ENCODE measurements around the gene CFHR1. TPM values are rescaled to one million over a fixed set of nuclear protein-coding genes. Genes with fewer than 3 reads are reported as not detected.

CFHR1 gene
- total and polyA plus RNA-seq, 8 donors = 0.17 to 0.61 (median 0.44) TPM; not detected in 5

- no peaks in the 10 kb centered on the region for H3K27me3 ChIP-seq
- FAIRE-seq (no peak), DNase-seq (no peak), ATAC-seq (no peak)
- H3K9me3 ChIP-seq = no peaks in the 10 kb centered on the region
- 61 to 68% methylated on average over 6 of the region's 6 CpGs for WGBS, 2 donors
- intact Hi-C loops (cut with DNase I) = no loop called here
- TF ChIP-seq CTCF (IDR thresholded peaks at IDR 0.05) = no peak
- H3K36me3 ChIP-seq = no peaks in the 10 kb centered on the region
- H3K27ac ChIP-seq = no peak overlapping the region
- H3K4me3 ChIP-seq = no peak overlapping the region
- H3K4me1 ChIP-seq = no peaks in the 10 kb centered on the region
Measured at GRCh38 chr1:196856053-196856452, 36.5 kb downstream of the CFHR1 start.

DNA sequence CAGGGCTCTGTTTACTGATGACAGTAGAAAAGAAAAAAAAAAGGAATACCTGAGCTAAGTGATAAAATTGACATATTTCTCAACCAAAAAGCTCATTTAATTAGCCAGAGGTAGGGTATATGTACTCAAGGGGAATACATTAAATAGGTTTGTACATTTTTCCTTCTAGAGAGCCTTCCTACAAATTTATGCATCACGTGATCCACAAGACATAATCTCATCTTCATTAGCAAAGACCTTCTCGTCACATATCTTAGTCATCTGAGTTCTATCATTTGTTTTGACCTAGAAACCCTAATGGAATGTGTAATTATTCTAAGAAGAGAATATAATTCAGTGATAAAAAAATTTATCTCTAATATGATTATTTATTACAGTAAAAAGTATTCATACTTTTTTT, 37.7 kb downstream of the CFHR1 start:
- H3K27me3 ChIP-seq = no peaks in the 10 kb centered on the region
- intact Hi-C loops (cut with DNase I) = no loop called here
- no peaks in the 10 kb centered on the region for H3K4me1 ChIP-seq
- H3K27ac ChIP-seq = no peak overlapping the region
- FAIRE-seq = no peak
- no peak for DNase-seq
- no peak for ATAC-seq
- no peak overlapping the region for H3K4me3 ChIP-seq
- H3K36me3 ChIP-seq = no peaks in the 10 kb centered on the region
- H3K9me3 ChIP-seq = no peaks in the 10 kb centered on the region
- WGBS, 2 donors = 57 to 74% methylated on average over 2 of the region's 2 CpGs
- TF ChIP-seq CTCF (IDR thresholded peaks at IDR 0.05) = no peak

GRCh38 chr1:196858811-196859210, 39.3 kb downstream of the CFHR1 start:
- no peaks in the 10 kb centered on the region for H3K9me3 ChIP-seq
- no peak for DNase-seq
- no peak overlapping the region for H3K27ac ChIP-seq
- WGBS, 2 donors = 54 to 61% methylated on average over 3 of the region's 3 CpGs
- TF ChIP-seq CTCF (IDR thresholded peaks at IDR 0.05) = no peak
- no peaks in the 10 kb centered on the region for H3K27me3 ChIP-seq
- no peak overlapping the region for H3K4me3 ChIP-seq
- intact Hi-C loops (cut with DNase I) = no loop called here
- H3K4me1 ChIP-seq = no peaks in the 10 kb centered on the region
- no peak for FAIRE-seq
- no peak for ATAC-seq
- H3K36me3 ChIP-seq = no peaks in the 10 kb centered on the region

DNA sequence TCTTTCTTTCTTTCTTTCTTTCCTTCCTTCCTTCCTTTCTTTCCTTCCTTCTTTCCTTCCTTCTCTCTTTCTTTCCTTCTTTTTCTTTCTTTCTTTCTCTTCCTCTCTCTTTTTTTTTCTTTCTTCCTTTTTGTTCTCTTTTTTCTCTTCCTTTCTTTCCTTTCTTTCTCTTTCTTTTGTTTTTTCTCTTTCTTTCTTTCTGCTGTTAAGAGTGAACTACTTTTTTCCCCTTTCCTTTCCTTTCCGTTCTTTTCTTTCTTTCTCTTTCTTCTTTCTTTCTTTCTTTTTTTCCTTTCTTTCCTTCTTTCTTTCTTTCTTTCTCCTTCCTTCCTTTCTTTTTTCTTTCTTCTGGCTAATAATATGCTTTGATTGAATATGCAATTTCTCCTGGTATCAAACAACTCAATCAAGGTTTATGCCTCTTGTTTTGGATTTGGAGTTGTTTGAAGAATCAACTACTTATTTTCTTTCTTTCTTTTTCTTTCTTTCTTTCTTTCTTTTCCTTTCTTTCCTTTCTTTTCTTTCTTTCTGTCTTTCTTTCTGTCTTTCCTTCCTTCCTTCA, 40.9 kb downstream of the CFHR1 start:
- Histone ChIP-seq H3K9me3 (no peaks in the 10 kb centered on the region), H3K4me1 (no peaks in the 10 kb centered on the region), H3K4me3 (no peak overlapping the region), H3K27ac (no peak overlapping the region), H3K27me3 (no peaks in the 10 kb centered on the region), H3K36me3 (no peaks in the 10 kb centered on the region)
- FAIRE-seq = no peak
- intact Hi-C loops (cut with DNase I) = no loop called here
- ATAC-seq = no peak
- WGBS, 2 donors = 86 to 89% methylated on average over 1 of the region's 1 CpG
- DNase-seq = no peak
- no peak for TF ChIP-seq CTCF (IDR thresholded peaks at IDR 0.05)

DNA sequence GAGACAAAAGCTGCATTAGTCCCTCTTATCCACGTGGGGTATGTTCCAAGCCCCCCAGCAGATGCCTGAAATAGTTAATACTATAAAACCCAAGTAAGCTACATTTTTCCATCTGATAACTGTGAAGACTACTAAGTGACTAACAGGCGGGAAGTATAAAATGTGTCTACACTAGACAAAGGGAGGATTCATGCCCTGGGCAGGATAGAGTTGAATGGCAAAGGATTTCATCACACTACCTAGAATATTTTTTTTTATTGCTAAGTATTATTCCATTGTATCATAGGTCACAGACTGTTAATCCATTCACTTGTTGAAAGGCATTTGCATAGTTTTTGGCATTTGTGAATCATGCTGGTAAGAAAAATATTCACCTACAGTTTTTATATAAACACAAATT, 41.9 kb downstream of the CFHR1 start:
- no peak for ATAC-seq
- no peak for FAIRE-seq
- intact Hi-C loops (cut with DNase I) = no loop called here
- Histone ChIP-seq H3K4me3 (no peak overlapping the region), H3K27ac (no peak overlapping the region), H3K4me1 (no peaks in the 10 kb centered on the region), H3K27me3 (no peaks in the 10 kb centered on the region), H3K9me3 (no peaks in the 10 kb centered on the region), H3K36me3 (no peaks in the 10 kb centered on the region)
- no peak for TF ChIP-seq CTCF (IDR thresholded peaks at IDR 0.05)
- WGBS, 2 donors = 17 to 19% methylated on average over 2 of the region's 2 CpGs
- no peak for DNase-seq

Data from pancreas (tissue), 10 donors.